HG02678 (cell line): ENCODE results near the gene KHDC4.

Experiments used
- ATAC-seq: cut with Tn5 transposase; IDR thresholded peaks from one replicate; pipeline ENCODE4 v1.9.1; 2021; ENCODE audit warnings: mild to moderate bottlenecking, moderate library complexity; ENCODE audit not compliant: unreplicated experiment

The KHDC4 gene

DNA sequence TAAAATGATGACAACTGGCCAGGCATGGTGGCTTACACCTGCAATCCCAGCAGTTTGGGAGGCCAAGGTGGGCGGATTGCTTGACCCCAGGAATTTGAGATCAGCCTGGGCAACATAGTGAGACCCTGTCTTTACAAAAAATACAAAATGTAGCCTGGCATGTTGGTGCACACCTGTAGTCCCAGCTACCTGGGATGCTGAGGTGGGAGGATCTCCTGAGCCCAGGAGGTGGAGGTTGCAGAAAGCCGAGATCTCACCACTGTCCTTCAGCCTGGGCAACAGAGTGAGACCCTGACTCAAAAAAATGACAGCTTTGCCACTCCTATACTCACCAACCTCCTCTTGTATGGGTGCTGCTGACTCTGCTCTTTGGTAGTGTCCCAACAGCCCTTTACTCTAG is 56.3 kb downstream of the KHDC4 start:
- ATAC-seq: no peak

- no peak for ATAC-seq
Measured at GRCh38 chr1:155873860-155874259, 60.4 kb downstream of the KHDC4 start.

DNA sequence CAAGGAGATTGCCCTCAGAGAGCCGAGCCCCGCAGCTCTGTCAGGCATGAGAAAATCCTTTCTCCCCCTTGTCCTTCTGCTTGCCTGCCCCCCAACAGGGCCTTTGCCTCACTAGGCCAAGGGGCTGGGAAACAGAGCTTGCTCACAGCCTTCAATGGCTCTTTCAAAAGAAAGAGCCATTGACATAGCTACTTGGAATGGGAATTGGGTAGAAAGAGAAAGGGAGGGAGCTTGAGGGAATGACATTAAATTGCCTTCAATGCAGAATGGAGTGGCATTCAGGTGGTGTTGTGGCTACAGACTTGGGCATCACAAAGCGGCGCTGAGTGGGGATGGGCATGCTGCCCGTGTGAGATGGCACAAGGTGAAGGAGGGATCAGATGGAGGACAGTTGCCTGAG is 61.7 kb downstream of the KHDC4 start:
- ATAC-seq: no peak

DNA sequence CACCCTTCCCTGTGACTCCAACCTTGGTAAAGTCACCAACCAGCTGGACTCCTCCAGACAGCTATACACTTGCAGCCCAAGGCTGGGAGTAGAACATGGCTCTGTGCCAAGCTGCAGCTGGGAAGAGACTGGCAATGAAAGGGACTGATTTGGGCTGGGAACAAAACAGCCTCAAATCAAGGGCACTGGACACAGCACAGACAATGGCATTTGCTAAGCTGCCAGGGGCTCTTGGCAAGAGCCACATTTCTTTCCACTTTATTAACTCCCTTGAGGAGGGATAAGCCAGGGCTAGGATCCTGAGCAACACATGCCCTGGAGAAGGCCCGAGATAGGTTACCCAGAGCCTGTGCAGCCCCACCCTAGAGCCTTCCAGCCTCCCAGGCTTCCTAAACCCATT is 62.8 kb downstream of the KHDC4 start:
- no peak for ATAC-seq

DNA sequence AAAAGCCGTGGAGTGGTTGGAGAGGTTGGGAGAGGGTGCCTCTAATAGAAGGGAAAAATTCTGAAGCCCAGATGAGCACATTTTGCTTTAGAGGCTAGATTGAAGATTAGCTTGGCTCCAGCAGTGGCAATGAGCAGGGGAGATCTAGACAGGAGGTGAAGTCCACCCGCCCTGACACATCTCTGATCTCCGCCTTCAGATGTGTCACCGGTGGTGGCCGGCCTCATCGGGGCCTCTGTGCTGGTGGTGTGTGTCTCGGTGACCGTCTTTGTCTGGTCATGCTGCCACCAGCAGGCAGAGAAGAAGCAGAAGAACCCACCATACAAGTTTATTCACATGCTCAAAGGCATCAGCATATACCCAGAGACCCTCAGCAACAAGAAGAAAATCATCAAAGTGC is 66.4 kb downstream of the KHDC4 start:
- no peak for ATAC-seq

DNA sequence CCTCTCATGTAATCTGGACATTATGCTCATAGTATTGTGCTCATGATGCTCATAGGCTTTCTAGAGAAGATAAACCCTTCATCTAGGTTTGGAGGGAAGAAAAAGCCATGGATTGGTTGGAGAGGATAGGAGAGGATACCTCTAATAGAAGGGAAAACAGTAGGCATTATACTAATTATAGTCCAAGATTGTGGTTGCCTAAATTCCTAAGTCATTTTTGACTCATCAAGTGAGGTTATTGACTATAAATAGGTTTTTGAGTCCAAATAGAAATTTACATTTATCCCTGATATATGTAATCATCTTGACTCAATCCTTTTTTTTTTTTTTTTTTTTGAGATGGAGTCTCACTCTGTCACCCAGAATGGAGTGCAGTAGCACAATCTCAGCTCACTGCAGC is 69.8 kb downstream of the KHDC4 start:
- ATAC-seq: no peak
